Measurements from ENCODE around the gene TRAF3IP3.

- TF ChIP-seq CTCF (IDR thresholded peaks at IDR 0.05) (no peak), POLR2AphosphoS5 (IDR thresholded peaks at IDR 0.05) (no peak)
Observed at GRCh38 chr1:209723265-209723664, 32.6 kb upstream of the TRAF3IP3 start.
